ENCODE data around the gene FKBP5.

DNA sequence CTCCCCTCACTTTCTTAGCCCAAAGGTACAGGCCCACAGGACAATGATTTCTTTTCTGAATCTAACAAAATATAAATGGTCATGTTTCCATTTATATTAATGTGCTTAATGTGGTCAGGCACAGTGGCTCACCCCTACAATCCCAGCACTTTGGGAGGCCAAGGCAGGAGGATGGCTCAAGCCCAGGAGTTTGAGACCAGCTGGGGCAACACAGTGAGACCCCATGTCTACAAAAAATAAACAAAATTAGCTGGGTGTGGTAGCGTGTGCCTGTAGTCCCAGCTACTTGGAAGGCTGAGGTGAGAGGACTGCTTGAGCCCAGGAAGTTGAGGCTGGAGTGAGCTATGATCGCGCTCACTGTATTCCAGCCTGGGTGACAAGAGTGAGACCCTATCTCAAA is 98.8 kb downstream of the FKBP5 start:
- TF ChIP-seq, protein P1, sequence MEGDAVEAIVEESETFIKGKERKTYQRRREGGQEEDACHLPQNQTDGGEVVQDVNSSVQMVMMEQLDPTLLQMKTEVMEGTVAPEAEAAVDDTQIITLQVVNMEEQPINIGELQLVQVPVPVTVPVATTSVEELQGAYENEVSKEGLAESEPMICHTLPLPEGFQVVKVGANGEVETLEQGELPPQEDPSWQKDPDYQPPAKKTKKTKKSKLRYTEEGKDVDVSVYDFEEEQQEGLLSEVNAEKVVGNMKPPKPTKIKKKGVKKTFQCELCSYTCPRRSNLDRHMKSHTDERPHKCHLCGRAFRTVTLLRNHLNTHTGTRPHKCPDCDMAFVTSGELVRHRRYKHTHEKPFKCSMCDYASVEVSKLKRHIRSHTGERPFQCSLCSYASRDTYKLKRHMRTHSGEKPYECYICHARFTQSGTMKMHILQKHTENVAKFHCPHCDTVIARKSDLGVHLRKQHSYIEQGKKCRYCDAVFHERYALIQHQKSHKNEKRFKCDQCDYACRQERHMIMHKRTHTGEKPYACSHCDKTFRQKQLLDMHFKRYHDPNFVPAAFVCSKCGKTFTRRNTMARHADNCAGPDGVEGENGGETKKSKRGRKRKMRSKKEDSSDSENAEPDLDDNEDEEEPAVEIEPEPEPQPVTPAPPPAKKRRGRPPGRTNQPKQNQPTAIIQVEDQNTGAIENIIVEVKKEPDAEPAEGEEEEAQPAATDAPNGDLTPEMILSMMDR (IDR thresholded peaks at IDR 0.05; ENCODE audit: extremely low read depth in 1 of 2, insufficient read depth in 1 of 2, low read depth in 1 of 2, low read length in 2 of 2), result no peak
- TF ChIP-seq POLR2A (IDR thresholded peaks at IDR 0.05; ENCODE audit: low read depth, low read length) (no peak), EZH2 (IDR thresholded peaks at IDR 0.05; ENCODE audit: borderline replicate concordance, low read depth, low read length, severe bottlenecking) (no peak), MYC (IDR thresholded peaks at IDR 0.05; ENCODE audit: low read depth, low read length) (no peak), POLR2AphosphoS5 (IDR thresholded peaks at IDR 0.05; ENCODE audit: insufficient read depth, low read depth, low read length) (no peak), FOS (IDR thresholded peaks at IDR 0.05; ENCODE audit: borderline replicate concordance, insufficient read depth, low read length) (no peak), JUN (IDR thresholded peaks at IDR 0.05; ENCODE audit: borderline replicate concordance, insufficient read depth, insufficient read length, low read depth) (no peak)
- TF ChIP-seq, protein P2, sequence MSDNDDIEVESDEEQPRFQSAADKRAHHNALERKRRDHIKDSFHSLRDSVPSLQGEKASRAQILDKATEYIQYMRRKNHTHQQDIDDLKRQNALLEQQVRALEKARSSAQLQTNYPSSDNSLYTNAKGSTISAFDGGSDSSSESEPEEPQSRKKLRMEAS (IDR thresholded peaks at IDR 0.05; ENCODE audit: insufficient read depth, insufficient read length), result no peak
